GM19023 (cell line): ENCODE measurements around the gene E2F3.

ENCODE experiments used
- ATAC-seq: cut with Tn5 transposase; IDR thresholded peaks from one replicate; pipeline ENCODE4 v1.9.1; 2021; ENCODE audit warnings: mild to moderate bottlenecking, moderate library complexity; ENCODE audit not compliant: unreplicated experiment

E2F3 gene

DNA sequence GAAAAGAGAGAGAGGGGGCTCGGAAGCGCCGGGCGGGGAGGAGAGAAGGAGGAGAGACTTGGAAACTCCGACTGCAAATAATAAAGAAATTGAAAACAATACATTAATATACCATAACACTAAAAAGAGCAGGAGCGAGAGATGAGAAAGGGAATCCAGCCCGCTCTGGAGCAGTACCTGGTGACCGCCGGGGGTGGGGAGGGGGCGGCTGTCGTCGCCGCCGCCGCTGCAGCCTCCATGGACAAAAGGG lies 338 bp downstream of the E2F3 start:
- no peak for ATAC-seq

DNA sequence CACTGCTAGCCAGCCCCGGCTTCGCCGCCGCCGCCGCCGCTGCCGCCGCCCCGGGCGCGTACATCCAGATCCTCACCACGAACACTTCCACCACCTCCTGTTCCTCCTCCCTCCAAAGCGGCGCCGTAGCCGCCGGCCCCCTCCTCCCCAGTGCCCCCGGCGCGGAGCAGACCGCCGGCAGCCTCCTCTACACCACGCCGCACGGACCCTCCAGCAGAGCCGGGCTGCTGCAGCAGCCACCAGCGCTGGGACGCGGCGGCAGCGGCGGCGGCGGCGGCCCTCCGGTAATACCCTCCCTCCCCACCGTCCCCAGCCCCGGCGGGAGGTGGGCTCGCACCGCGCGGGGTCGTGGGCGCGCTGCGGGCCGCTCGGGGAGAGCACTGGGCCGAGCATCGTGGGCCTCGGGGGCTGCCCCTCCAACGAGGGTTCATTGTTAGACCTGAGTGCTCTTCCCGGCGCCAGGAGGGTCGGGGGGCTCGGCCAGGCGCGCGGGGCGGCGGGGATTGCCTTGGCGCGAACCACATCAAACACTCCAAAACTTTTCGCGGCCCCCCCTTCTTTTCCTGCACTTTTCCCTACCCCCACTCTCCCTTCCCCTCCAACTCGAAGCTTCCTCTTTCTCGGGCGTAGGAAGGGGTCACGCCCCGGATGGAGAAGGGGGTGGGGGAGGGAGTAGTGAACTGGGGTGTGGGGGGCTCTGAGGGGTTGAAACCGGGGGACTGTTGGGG lies 827 bp downstream of the E2F3 start:
- ATAC-seq = peak; percentile 2

DNA sequence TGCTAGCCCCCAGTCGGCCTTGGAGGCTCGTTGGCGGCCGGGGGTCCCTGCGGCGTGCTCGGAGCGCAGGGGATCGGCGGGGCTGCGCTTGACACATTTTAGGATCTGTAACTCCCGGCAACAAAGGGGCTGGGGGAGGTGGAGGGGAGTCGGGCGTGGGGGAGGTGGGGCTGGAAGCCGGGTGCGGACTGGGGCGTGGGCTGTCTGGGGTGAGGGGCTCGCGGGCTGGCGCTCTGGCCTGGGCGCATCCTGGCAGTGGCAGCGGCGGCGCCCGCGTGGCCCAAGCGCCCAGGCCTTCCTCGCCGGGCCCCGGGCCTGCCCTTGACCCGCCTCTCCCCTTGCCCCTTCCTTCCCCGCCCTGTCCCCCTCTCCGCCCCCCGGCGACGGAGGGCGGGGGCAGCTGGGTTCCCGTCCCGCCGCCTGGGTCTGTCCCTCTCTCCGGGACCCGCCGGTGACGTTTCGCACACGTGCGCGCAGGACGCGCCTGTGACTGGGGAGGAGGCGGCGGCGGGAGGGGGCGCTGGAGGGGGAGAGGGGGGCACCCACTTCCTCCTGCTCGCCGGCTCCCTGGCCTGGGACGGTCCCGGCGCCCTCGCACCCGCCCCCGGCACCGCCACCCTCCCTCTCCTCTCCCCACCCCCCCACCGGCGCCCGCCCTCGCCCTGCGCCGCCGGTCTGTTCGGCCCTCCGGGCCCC lies 1.5 kb downstream of the E2F3 start:
- peak; percentile 50 for ATAC-seq

DNA sequence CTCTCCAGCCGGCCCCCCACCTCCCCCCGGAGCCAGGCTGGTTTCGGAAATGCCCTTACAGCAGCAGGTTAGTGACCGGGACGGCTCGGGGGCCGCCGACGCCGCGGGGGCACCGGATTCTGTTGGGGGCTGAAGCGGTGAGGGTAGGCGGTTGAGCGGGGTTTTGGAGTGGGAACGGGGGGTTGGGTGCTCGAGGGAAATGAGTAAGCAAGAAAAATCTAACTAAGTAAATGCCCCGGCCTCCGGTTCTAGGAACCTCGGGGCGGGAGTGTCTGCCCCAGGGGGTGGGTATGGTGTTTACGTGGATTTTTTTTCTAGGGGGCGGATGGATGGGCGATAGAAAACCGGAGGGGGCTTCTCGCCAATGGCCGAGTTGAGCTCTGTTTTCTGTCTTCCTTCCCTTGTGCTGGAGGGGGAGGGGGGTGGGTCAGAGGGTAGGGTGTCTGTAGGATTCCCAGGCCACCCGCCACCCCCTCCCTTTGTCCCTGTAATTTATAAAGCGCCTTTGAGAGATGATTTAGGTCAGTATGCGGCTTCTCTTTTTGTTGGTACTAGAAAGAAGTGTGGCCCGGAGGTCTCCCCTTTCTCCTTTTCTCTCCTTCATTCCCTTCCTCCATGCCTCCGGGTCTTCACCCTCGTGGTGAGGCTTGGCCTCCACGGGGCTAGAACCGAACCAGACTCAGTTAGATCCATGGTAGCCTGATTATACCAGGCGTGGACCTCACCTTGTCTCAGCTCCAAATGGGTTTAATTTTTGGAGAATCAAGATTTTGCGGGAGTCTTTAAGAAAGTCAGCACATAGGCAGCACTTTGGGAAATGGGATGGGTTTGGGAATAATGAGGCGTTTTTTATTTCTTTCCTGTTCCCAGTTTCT lies 2.3 kb downstream of the E2F3 start:
- no peak for ATAC-seq

DNA sequence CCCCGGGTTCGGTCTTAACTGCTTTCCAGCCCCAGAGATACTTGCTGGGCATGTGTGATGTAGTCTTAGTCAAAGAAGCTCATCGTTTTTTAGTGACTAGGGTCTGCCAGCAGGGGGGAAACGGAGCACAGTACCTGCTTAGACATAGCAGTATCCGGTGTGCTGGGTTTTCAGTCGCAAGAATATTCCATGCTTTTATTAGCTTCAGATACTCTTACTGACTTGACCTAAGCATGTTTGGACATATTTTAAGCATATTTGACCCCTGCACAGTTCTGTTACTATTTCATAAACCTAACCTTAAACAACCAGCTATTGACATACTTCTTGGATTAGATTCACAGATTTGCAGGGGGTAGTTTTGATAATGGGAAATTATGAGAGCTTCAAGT lies 3.0 kb downstream of the E2F3 start:
- peak; percentile 19 for ATAC-seq

DNA sequence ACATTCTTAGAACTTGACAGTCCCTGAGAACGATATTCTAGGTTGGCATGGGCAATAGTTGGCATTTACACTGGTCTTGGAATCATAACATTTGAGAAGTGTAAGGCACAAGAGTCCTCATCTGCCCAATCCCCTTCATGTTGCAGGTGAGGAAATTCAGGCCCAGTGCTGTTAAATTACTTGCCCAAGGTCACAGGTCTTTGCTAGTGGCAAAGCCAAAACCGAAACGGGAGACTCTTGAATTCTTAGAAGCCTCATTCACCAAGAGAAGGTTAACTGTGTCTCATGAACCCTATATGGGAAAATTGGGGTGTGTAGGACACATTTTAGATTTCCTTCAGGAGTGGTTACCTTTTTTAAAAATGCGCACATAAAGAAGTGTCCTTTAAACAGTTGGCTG lies 7.2 kb downstream of the E2F3 start:
- ATAC-seq = no peak

DNA sequence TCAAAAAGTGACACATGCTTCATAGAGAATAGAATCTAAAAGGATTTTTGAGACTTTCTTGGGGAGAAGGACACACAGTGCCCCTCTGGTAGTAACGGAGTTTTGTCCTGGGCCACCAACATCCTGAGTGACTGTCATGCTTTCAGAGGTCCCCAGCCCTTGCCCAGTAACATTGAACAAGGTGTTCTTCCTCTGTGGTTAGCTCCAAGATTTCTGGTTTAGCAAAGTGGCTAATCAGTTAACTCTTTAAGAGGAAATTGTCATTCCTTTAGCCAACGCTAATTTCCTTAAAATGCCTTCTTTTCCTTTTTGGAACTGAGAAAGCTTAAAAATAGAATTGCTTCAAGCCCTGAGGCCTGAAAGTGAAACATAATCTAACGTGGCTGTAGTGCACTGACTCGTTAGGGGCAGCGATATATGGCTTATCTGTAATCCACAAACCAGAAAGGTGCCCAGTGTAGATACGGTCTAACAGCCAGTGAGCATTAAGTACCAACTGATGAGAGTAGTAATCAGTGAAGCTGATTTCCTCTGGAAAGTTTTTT lies 7.8 kb downstream of the E2F3 start:
- ATAC-seq = peak; percentile 92

DNA sequence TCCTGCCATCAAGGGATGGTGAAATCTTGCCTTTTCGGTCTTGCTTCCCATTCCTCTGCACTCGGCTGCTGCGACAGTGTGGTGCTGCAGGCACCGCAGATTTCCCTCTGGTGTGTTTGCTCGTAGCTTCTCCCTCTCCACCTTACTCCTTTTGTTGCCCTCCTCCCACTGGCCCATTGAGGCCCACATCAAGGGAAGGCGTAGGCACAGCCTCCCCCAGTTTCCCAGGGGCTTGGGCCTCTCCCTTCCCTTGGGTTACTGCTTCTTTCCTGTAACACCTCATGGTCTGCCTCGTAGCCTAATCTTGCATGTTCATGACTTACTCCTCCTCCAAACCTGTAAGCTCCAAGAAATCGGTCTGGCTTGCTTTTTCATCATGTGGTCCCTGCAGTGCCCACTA lies 9.9 kb downstream of the E2F3 start:
- no peak for ATAC-seq

DNA sequence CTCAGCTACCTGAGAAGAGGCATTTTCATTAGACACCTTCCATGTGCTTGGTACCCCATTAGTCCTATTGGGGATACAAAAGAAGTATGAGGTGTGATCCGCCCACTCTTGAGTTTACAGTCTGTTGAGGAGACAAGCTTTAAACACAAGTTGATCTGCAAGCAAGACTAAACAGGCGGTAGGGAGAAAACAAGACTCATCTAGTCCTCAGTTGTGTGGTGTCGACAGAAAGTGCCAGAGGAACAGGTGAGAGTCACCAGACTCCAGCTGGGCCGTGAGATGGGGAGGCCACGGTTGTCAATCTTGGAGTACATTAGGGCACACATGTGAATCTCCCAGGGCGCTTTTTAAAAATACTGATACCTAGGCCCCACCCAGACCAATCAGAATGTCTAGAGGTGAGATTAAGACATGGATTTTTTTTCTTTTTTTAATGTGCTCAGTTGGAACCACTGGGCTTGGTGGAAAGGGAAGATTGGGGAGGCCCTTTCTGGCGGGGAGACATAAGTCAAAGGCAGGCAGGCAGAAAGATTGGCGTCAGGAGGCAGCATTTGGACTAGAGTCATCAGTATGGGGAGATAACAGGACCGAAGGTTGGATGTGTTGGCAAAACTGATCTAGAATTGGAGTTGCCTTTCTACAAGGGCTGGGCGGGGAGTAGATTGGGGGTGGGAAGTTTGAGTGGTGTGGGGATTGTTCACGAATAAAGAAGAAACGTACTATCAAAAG lies 10.4 kb downstream of the E2F3 start:
- no peak for ATAC-seq

DNA sequence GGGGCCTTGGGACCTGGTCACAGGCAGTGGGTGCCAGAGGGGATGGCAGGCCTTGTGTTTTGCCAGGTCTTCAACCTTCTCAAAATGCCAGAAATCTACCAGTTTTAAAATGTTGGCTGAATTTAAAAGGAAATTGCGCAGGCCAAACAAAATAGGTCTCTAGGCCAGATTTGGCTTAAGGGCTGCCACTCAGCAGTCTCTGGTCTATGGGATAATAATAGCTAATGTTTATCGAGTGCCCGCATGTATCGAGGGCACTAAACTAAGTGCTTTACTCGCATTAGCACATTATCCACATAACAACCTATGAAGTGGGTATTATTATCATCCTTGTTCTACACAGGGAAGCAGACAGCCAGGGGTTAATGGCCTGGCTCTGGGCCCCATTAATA lies 11.0 kb downstream of the E2F3 start:
- no peak for ATAC-seq

DNA sequence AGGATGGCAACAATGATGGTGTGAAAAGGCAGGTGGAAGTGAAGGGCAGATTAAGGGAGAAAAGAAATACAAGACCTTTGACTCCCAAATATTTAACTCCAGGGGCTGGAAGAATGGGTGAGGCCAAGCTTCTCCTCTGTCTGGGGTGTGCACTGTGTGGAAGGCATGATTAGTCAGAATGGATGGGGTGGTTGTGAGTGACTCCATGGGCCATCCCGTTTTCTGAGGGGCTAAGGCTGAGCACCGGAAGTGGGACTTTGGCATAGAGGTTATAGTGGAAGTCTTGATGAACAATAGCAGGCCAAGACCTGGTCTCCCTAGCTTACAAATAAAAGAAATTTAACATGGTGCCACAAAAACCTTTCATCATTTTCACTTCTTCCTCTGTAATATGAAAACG lies 12.1 kb downstream of the E2F3 start:
- ATAC-seq = no peak

DNA sequence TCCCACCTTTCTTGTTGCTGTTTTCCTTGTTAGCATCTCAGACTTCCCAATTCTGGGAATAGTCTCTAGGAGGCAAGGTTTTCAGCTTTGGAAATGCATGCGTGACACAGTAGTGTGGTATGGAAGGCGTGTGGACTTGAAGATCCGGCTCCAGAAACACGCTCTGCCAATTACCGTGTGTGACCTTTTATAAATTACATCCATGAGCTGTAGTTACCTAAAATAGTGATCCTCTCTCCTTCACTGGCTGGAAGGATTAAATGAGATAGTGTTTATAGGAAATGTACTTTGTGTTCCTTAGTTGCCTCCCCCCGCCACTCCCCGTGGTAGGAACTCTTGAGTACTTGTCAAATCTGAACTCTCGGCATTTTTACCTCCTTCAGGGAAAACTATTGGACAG lies 13.0 kb downstream of the E2F3 start:
- no peak for ATAC-seq

DNA sequence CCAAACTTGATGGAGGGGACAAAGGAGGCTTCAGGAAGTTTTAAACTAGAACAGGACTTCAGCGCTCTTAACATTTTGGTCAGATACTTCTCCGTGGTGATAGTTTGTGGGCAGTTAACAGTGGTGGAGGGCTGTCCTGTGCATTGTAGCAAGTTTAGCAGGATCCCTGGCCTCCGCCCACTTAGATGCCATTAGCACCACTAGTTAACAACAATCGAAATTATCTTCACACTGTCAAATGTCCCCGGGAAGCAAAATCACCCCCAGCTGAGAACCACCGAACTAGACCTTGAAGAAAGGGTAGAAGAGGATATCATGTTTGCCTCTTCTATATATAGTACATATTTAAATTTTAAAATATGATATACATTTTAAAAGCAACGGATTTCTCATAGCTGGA lies 13.6 kb downstream of the E2F3 start:
- no peak for ATAC-seq

DNA sequence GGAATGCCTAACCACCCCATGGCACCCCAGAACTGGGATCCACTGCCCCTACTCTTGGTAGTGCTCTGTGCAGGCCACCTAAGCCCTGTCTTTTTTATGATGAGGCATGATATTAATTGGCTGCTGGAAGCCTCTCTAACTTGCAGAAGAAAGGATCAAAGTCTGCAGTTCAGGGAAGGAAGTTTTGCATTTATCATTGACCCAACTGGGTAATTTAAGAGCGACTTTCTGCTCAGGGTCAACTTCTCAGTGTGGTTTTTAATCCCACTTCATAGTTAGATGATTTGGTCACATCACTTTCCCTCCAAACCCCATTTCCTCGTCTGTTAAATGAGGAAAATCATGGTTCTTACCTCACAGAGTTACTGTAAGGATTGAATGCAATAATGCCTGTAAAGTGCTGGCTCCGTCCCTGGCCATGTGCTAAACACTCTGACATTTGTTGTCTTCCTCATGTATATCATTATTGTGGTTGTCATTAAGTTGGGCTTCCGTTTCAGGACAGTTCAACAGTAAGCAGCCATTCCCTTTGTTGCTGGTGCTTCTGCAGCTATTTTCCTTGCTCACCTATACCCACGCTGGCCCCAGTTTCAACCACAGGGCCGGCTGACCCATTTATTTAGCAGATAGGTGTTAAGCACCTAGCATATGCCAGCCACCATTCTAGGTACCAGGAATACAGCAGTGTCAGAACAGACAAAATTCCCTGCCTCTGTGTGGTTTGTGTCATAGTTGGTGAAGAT lies 14.2 kb downstream of the E2F3 start:
- ATAC-seq = no peak

DNA sequence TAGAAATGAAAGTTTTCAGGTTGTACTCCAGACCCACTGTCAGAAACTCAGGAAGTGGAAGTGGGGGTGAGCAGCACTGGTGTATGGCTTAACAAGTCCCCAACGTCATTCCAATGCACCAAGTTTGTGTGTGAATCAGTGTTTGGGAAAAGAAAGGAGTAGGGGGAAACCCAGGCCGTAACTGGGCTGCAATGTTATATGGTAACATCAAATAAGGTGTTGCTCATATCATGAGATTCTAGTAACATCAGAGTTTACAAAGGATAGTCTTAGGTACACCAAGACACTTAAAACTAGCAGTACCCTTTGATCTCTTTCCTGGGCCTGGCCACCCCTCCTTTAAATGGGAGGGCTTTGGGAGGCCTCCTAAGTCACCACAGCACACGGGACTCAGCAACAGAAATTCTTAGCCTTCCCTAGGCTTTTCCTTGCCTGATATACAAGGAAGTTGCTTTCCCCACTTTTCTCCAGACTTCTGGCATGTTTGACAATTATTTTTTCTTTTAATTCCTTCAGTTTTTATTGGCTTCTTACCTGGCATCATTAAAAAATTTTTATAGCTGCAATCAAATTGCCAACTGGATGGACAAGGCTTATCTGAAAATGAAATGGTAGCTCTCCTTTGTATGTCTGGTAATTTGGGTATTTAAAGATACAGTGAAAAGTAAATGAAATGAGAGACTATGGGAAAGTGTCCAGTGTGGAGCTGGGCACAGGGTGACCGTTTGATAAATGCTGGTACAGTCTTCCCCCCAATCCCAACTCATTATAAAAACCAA lies 15.1 kb downstream of the E2F3 start:
- ATAC-seq = no peak

DNA sequence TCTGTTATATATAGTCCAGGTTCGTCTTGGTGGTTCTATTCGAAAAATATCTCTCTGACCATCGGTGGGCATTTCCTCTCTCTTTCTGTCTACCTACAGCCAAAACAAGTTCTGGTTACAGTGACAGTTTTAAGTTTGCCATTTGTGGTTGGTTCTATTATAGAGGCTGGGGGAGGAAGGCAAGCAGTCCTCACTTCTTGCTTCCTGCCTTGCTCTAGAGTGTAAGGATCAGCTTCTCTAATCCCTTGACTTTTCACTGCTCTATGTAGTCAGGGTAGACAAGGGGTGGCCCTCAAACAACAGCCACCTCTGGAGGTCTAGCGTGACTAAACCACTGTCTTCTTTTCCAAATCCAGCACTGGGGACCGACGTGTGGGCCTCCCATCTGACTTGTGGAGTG lies 16.1 kb downstream of the E2F3 start:
- no peak for ATAC-seq

DNA sequence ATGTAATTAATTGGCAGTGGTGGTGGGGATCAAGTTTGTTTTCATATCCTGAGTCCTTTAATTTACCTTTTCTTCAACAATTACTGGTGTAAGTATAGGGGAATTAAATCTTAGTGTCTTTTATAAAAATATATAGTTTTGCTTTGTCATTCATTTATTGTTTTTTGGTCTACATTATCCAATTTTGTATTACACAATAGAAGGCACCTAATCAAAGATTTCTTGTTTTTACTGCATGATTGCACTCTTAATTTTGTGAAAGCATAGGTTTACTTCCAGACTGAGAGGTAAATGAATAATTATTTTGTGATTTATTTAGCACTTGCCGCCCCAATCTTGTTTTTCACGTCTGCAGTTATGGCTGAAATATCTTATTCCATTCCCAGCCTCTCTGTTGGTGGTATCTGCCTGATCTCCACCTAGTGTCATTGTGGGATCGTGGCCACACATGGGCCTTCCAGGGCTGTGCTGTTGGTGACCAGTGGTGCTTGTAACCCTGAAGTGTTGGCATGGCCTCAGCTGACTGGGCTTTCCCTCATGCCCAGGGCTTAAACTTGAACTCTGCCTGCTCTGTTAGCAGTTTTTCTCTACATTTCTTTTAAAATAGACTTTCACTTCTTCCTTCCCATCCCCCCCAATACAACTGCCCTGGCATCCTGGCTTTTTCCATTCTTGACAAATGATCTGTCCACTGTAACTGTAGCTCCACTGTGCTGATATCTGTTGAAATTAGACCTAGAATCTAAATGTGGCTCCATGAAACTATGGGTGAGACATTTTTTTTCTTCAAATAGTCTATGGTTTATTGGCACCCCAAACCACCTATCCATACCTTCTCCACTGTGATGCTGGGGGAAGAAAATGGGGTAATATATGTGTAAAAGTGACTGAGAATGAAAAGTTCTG lies 24.8 kb downstream of the E2F3 start:
- no peak for ATAC-seq

DNA sequence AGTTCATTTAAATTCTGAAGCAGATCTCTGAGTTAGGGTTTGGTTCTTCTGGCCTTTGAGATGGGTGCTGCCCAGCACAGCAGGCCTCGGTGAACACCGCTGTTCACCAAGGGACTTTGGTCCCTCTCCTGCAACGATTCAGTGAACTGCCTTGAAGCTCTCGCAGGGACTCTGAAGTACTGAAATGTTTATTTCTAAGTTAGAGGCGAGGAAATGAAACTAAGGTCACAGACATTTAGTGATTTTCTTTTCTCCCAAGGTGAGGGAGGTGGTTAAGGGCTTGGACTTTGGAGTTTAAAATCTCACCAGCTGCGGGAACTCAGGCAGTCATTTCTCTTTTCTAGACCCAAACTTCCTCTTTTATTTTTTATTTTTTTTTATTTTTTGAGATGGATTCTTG lies 26.2 kb downstream of the E2F3 start:
- ATAC-seq = peak; percentile 91

DNA sequence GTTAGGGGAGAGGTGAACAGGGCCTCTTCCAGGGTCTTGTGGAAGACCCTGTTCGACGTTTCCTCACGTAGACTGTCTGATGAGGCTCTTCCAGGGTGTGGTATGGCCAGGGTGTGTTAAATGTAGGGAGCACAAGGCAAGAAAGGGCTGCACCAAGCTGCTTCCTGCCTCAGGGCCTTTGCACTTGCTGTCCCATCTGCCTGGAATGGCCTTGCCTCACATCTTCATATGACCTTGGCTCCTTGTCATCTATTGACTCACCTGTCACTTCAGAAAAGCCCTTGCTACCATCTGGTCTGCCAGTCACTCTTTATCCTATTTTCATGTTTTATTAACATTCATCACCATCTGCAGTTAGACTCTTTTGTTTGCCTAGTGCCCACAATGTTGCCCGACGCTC lies 31.0 kb downstream of the E2F3 start:
- ATAC-seq = no peak
